IMR-90 (cell line): ENCODE measurements around the gene DTD1. TPM values are rescaled to one million over a fixed set of nuclear protein-coding genes. Genes with fewer than 3 reads are reported as not detected.

ENCODE experiments used
- ATAC-seq: fragments of 200-7000 bp; cut with Tn5 transposase; 2 replicates; pipeline ENCODE4 v1.9.1; 2020; ENCODE audit warnings: low read depth, mild to moderate bottlenecking, moderate library complexity
- BruUV-seq: library from RNA; stranded (reverse); fragments of 400-500 nt; replicated peaks from 2 replicates; lab custom pipeline; 2021; lab: Mats Ljungman, UMichigan
- CTCF ChIA-PET: fragments of 300-600 bp; formaldehyde crosslinking; extraction: SDS; loops from one replicate; lab custom pipeline; 2021; ENCODE audit warnings: antibody characterized with exemption; lab: Yijun Ruan, JAX
- POLR2A ChIA-PET: fragments of 300-600 bp; sonication (Branson Sonifier 250); formaldehyde crosslinking; loops from one replicate; lab custom pipeline; 2022; ENCODE audit warnings: antibody characterized with exemption; ENCODE audit not compliant: unreplicated experiment; lab: Charles Lee
- DNase-seq: peaks from one replicate; pipeline ENCODE4 v3.0.0; 2013
- H2AFZ ChIP-seq: replicated peaks from 2 replicates; pipeline ENCODE3; 2013; ENCODE audit warnings: low read length, mild to moderate bottlenecking; ENCODE audit not compliant: poor library complexity
- H2AK5ac ChIP-seq: 2 replicates; pipeline ENCODE4 v1.6.1; 2013; ENCODE audit warnings: low read depth, low read length, inconsistent platforms
- H2AK9ac ChIP-seq: replicated peaks from 2 replicates; pipeline ENCODE3; 2013; ENCODE audit warnings: mild to moderate bottlenecking, low read depth, low read length, moderate library complexity; ENCODE audit not compliant: poor library complexity
- H2BK120ac ChIP-seq: 2 replicates; pipeline ENCODE4 v1.6.1; 2013; ENCODE audit warnings: low read depth, low read length, inconsistent platforms
- H2BK15ac ChIP-seq: 3 replicates; pipeline ENCODE4 v1.6.1; 2013; ENCODE audit warnings: low read depth, low read length, inconsistent platforms
- H2BK20ac ChIP-seq: 2 replicates; pipeline ENCODE4 v1.6.1; 2013; ENCODE audit warnings: low read depth, mild to moderate bottlenecking, inconsistent platforms, low read length, moderate library complexity
- H2BK5ac ChIP-seq: 2 replicates; pipeline ENCODE4 v1.6.1; 2013; ENCODE audit warnings: mild to moderate bottlenecking, low read depth, low read length, inconsistent platforms; ENCODE audit not compliant: poor library complexity, severe bottlenecking
- H3K14ac ChIP-seq: replicated peaks from 2 replicates; pipeline ENCODE4 v1.6.1; 2013; ENCODE audit warnings: low read depth, low read length, inconsistent platforms
- H3K18ac ChIP-seq: 2 replicates; pipeline ENCODE4 v1.6.1; 2013; ENCODE audit warnings: low read depth, low read length, control low read depth
- H3K23ac ChIP-seq: 2 replicates; pipeline ENCODE4 v1.6.1; 2013; ENCODE audit warnings: low read depth, low read length, inconsistent platforms
- H3K27ac ChIP-seq: 2 replicates; pipeline ENCODE4 v1.5.1; 2013; ENCODE audit warnings: mild to moderate bottlenecking, control low read depth, low read length; ENCODE audit not compliant: insufficient read depth
- H3K27me3 ChIP-seq: 2 replicates; pipeline ENCODE4 v1.6.1; 2013; ENCODE audit warnings: low read length; ENCODE audit not compliant: control insufficient read depth, insufficient read depth
- H3K36me3 ChIP-seq: 2 replicates; pipeline ENCODE4 v1.6.1; 2013; ENCODE audit warnings: low read length, mixed read lengths; ENCODE audit not compliant: control insufficient read depth, insufficient read depth
- H3K4ac ChIP-seq: 2 replicates; pipeline ENCODE4 v1.6.1; 2013; ENCODE audit warnings: low read depth, low read length, inconsistent platforms
- H3K4me1 ChIP-seq: 2 replicates; pipeline ENCODE4 v1.6.1; 2013; ENCODE audit warnings: low read length, mixed read lengths; ENCODE audit not compliant: control insufficient read depth, insufficient read depth
- H3K4me2 ChIP-seq: 2 replicates; pipeline ENCODE4 v1.6.1; 2013; ENCODE audit warnings: low read depth, mild to moderate bottlenecking, control low read depth, low read length, moderate library complexity
- H3K4me3 ChIP-seq: 2 replicates; pipeline ENCODE4 v1.5.1; 2013; ENCODE audit warnings: low read depth, mild to moderate bottlenecking, control low read depth, low read length, moderate library complexity; ENCODE audit not compliant: insufficient read depth
- H3K56ac ChIP-seq: 2 replicates; pipeline ENCODE4 v1.6.1; 2013; ENCODE audit warnings: low read length, inconsistent platforms; ENCODE audit not compliant: insufficient read depth; ENCODE audit errors: extremely low read depth
- H3K79me1 ChIP-seq, 2 experiments: 2 replicates each; pipeline ENCODE4 v1.6.1; 2013; ENCODE audit warnings: low read length in 2 of 2, inconsistent platforms in 1 of 2, low read depth in 1 of 2
- H3K9ac ChIP-seq: 2 replicates; pipeline ENCODE4 v1.6.1; 2013; ENCODE audit warnings: low read depth, low read length, control low read depth
- H3K9me1 ChIP-seq: 2 replicates; pipeline ENCODE4 v1.6.1; 2013; ENCODE audit warnings: low read length, inconsistent platforms; ENCODE audit not compliant: insufficient read depth
- H3K9me3 ChIP-seq: 2 replicates; pipeline ENCODE4 v1.6.1; 2013; ENCODE audit warnings: low read length; ENCODE audit not compliant: control insufficient read depth, insufficient read depth
- H4K20me1 ChIP-seq: 2 replicates; pipeline ENCODE4 v1.6.1; 2013; ENCODE audit warnings: low read length, inconsistent platforms; ENCODE audit not compliant: insufficient read depth
- H4K5ac ChIP-seq: 2 replicates; pipeline ENCODE4 v1.6.1; 2013; ENCODE audit warnings: mild to moderate bottlenecking, low read depth, low read length, control low read depth
- H4K8ac ChIP-seq, 2 experiments: 2 replicates each; pipeline ENCODE4 v1.6.1; 2013; ENCODE audit warnings: low read depth in 2 of 2, low read length in 2 of 2, control low read depth in 1 of 2, inconsistent platforms in 1 of 2
- H4K91ac ChIP-seq: 2 replicates; pipeline ENCODE4 v1.6.1; 2013; ENCODE audit warnings: low read depth, low read length, inconsistent platforms; ENCODE audit not compliant: insufficient read depth
- MAFK ChIP-seq: IDR thresholded peaks from 2 replicates; pipeline ENCODE4 v1.6.1; 2012; ENCODE audit warnings: low read depth, low read length, improper control_type of control experiment
- MXI1 ChIP-seq: IDR thresholded peaks from 2 replicates; pipeline ENCODE4 v1.6.1; 2012; ENCODE audit warnings: low read depth, mild to moderate bottlenecking, low read length, moderate library complexity, borderline replicate concordance
- POLR2A ChIP-seq: IDR thresholded peaks from 2 replicates; pipeline ENCODE4 v1.6.1; 2012; ENCODE audit warnings: mild to moderate bottlenecking, low read depth, low read length
- WGBS, 2 experiments: methylation state at CpG; one replicate each; pipeline versions ENCODE4 v1.1.5 to v1.1.7; 2013; ENCODE audit warnings: missing lambda C conversion rate in 2 of 2; ENCODE audit not compliant: insufficient read length in 1 of 2; ENCODE audit errors: extremely low coverage in 2 of 2; 5-methylcytosine and 5-hydroxymethylcytosine counted together
- dilution Hi-C: fragments of 300-500 bp; cut with HindIII; formaldehyde crosslinking; loops from one replicate; pipeline ENCODE4 v1.14.3; 2018; ENCODE audit warnings: low sequenced_read_pairs; ENCODE audit not compliant: unreplicated experiment
- in situ Hi-C: fragments of 300-500 bp; cut with MboI; formaldehyde crosslinking; loops from 3 replicates; pipeline ENCODE4 v1.14.3; 2019; ENCODE audit warnings: low sequenced_read_pairs, inconsistent platforms, mixed read lengths
- intact Hi-C: fragments of 100-400 bp; cut with micrococcal nuclease; formaldehyde crosslinking; loops from 2 replicates; pipeline ENCODE4 v1.10.0; 2022
- polyA plus RNA-seq, 3 experiments: library from polyadenylated mRNA; depleted of rRNA; stranded (reverse); fragments of >200 nt; gene quantifications; 2 replicates each; pipeline ENCODE4 v1.2.3, GENCODE V29; 2012; ENCODE audit warnings: low replicate concordance in 1 of 3
- total RNA-seq: library from RNA; depleted of rRNA; stranded (reverse); fragments of >200 nt; gene quantifications from 2 replicates; pipeline ENCODE4 v1.2.3, GENCODE V29; 2012
- TF ChIP-seq, protein P1 (sequence below): fragments of 150-350 bp; IDR thresholded peaks from 2 replicates; pipeline ENCODE4 v1.6.1; 2017; ENCODE audit warnings: mild to moderate bottlenecking, antibody characterized with exemption, low read length, low read depth
- TF ChIP-seq, protein P2 (sequence below): fragments of 150-350 bp; IDR thresholded peaks from 2 replicates; pipeline ENCODE4 v1.6.1; 2016; ENCODE audit warnings: low read depth, mild to moderate bottlenecking, low read length, moderate library complexity, borderline replicate concordance

Gene DTD1
- total and polyA plus RNA-seq, 2 of the 4 experiments (the other 2 are of a cell fraction), result 73.1 to 101 TPM

DNA sequence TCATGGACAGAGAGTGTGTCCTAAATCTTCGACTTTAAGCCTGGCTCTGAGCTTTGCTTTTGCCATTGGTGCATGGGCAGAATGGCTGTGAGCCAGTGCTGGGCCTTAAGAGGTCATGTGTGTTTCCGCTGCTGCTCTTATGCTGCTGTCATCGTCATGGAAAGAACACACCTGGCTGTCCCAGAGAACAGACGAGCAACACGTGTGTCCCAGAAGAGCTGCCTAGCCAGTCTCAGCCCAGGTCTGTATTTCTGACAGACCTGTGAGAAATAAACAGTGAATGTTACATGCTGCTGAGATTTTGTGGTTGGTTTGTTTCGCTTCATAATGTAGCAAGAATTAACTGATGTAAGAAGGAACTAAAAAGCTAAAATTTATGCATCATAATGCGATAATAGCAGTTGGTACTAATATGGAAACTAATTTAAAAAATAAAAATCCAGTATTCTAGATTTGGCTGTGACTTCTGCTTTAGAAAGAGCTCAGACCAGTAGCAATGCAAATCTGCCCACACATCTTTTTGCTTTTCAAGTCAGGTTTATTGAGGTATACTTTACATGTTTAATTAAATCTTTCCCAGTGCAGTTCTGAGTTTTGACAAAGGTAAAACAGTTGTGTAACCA, 214.3 kb downstream of the DTD1 start:
- Histone ChIP-seq H2AFZ (no peak overlapping the region), H4K8ac (no peak overlapping the region), H2AK5ac (no peak overlapping the region), H3K4ac (no peak overlapping the region), H3K27ac (no peak overlapping the region), H4K20me1 (no peaks in the 10 kb centered on the region), H2BK5ac (no peak overlapping the region), H3K9ac (no peak overlapping the region), H3K4me1 (no peaks in the 10 kb centered on the region), H3K4me2 (no peak overlapping the region), H3K27me3 (no peaks in the 10 kb centered on the region), H2AK9ac (no peak overlapping the region), H3K36me3 (no peaks in the 10 kb centered on the region), H3K9me3 (no peaks in the 10 kb centered on the region), H3K56ac (no peak overlapping the region), H2BK120ac (no peak overlapping the region), H4K5ac (no peak overlapping the region), H2BK20ac (no peak overlapping the region), H3K9me1 (no peaks in the 10 kb centered on the region), H3K14ac (no peak overlapping the region), H3K23ac (no peak overlapping the region), H3K4me3 (no peak overlapping the region), H3K79me1 (no peaks in the 10 kb centered on the region), H3K18ac (no peak overlapping the region), H2BK15ac (no peak overlapping the region), H4K91ac (no peak overlapping the region)
- BruUV-seq, result no TSS peak
- no peak for ATAC-seq
- dilution Hi-C loops (no loop called here), in situ Hi-C loops (no loop called here), intact Hi-C loops (no loop called here)
- 3% methylated on average over 5 of the region's 7 CpGs; no CpG with 5 or more reads in 1 of the 2 experiments for WGBS, 2 experiments
- TF ChIP-seq POLR2A (no peak), MXI1 (no peak), MAFK (no peak)
- TF ChIP-seq, protein P1, sequence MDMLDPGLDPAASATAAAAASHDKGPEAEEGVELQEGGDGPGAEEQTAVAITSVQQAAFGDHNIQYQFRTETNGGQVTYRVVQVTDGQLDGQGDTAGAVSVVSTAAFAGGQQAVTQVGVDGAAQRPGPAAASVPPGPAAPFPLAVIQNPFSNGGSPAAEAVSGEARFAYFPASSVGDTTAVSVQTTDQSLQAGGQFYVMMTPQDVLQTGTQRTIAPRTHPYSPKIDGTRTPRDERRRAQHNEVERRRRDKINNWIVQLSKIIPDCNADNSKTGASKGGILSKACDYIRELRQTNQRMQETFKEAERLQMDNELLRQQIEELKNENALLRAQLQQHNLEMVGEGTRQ, result no peak
- TF ChIP-seq, protein P2, sequence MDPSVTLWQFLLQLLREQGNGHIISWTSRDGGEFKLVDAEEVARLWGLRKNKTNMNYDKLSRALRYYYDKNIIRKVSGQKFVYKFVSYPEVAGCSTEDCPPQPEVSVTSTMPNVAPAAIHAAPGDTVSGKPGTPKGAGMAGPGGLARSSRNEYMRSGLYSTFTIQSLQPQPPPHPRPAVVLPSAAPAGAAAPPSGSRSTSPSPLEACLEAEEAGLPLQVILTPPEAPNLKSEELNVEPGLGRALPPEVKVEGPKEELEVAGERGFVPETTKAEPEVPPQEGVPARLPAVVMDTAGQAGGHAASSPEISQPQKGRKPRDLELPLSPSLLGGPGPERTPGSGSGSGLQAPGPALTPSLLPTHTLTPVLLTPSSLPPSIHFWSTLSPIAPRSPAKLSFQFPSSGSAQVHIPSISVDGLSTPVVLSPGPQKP, result no peak
- DNase-seq, result no peak
- ChIA-PET CTCF (no interaction called here), POLR2A (no interaction called here)
